ENCODE data around the gene FAM204A.

Gene FAM204A

GRCh38 chr10:118255355-118255754, 86.8 kb downstream of the FAM204A start:
- Histone ChIP-seq H3K4me1 (peaks cover 11% of the 10 kb centered on the region), H3K36me3 (no peaks in the 10 kb centered on the region), H3K27me3 (0 out of 2 replicates have a peak, but pooled peaks cover 4% of the 10 kb centered on the region), H3K4me3 (ENCODE audit: low read depth, low read length) (no peak overlapping the region), H3K9me3 (no peaks in the 10 kb centered on the region)
- no peak for TF ChIP-seq CTCF (IDR thresholded peaks at IDR 0.05; ENCODE audit: low read depth, low read length)
- no peak for DNase-seq

GRCh38 chr10:118254654-118255053, 87.5 kb downstream of the FAM204A start:
- H3K36me3 ChIP-seq = no peaks in the 10 kb centered on the region
- no peak for DNase-seq
- TF ChIP-seq CTCF (IDR thresholded peaks at IDR 0.05; ENCODE audit: low read depth, low read length) = no peak
- no peak overlapping the region for H3K4me3 ChIP-seq (ENCODE audit: low read depth, low read length)
- H3K4me1 ChIP-seq = peaks cover 11% of the 10 kb centered on the region
- no peaks in the 10 kb centered on the region for H3K9me3 ChIP-seq
- 0 out of 2 replicates have a peak, but pooled peaks cover 4% of the 10 kb centered on the region for H3K27me3 ChIP-seq

- DNase-seq = no peak
- Histone ChIP-seq H3K4me3 (ENCODE audit: low read depth, low read length) (no peak overlapping the region), H3K9me3 (no peaks in the 10 kb centered on the region), H3K27me3 (0 out of 2 replicates have a peak, but pooled peaks cover 4% of the 10 kb centered on the region), H3K36me3 (no peaks in the 10 kb centered on the region), H3K4me1 (peaks cover 11% of the 10 kb centered on the region)
- TF ChIP-seq CTCF (IDR thresholded peaks at IDR 0.05; ENCODE audit: low read depth, low read length) = no peak
Measured at GRCh38 chr10:118253397-118253796, 88.7 kb downstream of the FAM204A start.

GRCh38 chr10:118251791-118252190, 90.3 kb downstream of the FAM204A start:
- no peak for TF ChIP-seq CTCF (IDR thresholded peaks at IDR 0.05; ENCODE audit: low read depth, low read length)
- Histone ChIP-seq H3K36me3 (no peaks in the 10 kb centered on the region), H3K9me3 (no peaks in the 10 kb centered on the region), H3K4me3 (ENCODE audit: low read depth, low read length) (no peak overlapping the region), H3K27me3 (peaks cover 3% of the 10 kb centered on the region; the same call in 1 of the 2 replicates), H3K4me1 (peaks cover 6% of the 10 kb centered on the region)
- no peak for DNase-seq

GRCh38 chr10:118249714-118250113, 92.4 kb downstream of the FAM204A start:
- peaks cover 3% of the 10 kb centered on the region; the same call in 1 of the 2 replicates for H3K27me3 ChIP-seq
- DNase-seq = no peak
- H3K9me3 ChIP-seq = no peaks in the 10 kb centered on the region
- H3K36me3 ChIP-seq = no peaks in the 10 kb centered on the region
- H3K4me1 ChIP-seq = no peaks in the 10 kb centered on the region; the same call in 1 of the 2 replicates
- H3K4me3 ChIP-seq (ENCODE audit: low read depth, low read length) = no peak overlapping the region
- TF ChIP-seq CTCF (IDR thresholded peaks at IDR 0.05; ENCODE audit: low read depth, low read length) = no peak

Data from BE2C (cell line).